Heart left ventricle (tissue), 13 donors: Measurements from ENCODE around the gene GHR.

ENCODE experiments used
- CTCF ChIP-seq, 12 donors: fragments of 200-600 bp; sonication (generic) in 4 of 12; IDR thresholded peaks; one replicate each; pipeline versions ENCODE4 v1.5.0 to v1.8.0; 2018 to 2022; ENCODE audit warnings: antibody characterized with exemption in 12 of 12, mild to moderate bottlenecking in 5 of 12
- POLR2A ChIP-seq, 2 donors: fragments of 450-650 bp; IDR thresholded peaks; one replicate each; pipeline ENCODE4 v1.6.1; 2017; ENCODE audit warnings: antibody characterized with exemption in 2 of 2, mild to moderate bottlenecking in 2 of 2, moderate library complexity in 2 of 2
- donor health status: ischemic (EF 13 %, LVEDD 7.1; RV severe dilation, severe dysfunction).
- donor health status: DM: no; HTN: yes; CAD: no.
- donor health status: DM: no; HTN: no; CAD: no.
- donor health status: ischemic (EF 25% LVEDD 6.9; RV normal size, moderate dysfunction).
- donor health status: ischemic (EF 25% LVEDD 5.7; RV mildly dilated, moderate dysfunction).
- donor health status: ischemic (EF 35%, LVEDD 5.7; RV mildly dilated, moderate dysfunction).
- donor health status: nonischemic (EF 11% LVEDD 7.7; RV severe dilation, severe dysfunction).
- donor health status: DM: yes; HTN: yes; CAD: no.
- donor health status: PGD.
- donor health status: ischemic (EF 29% LVEDD 5.4; RV normal size, mild dysfunction).
- donor health status: nonischemic (EF 23%, LVEDD 6.1; RV moderate dilation, normal function).

GRCh38 chr5:42599106-42599505, 175.9 kb downstream of the GHR start:
- TF ChIP-seq CTCF (IDR thresholded peaks at IDR 0.05) (no peak), POLR2A (IDR thresholded peaks at IDR 0.05) (no peak)
